Stomach (tissue), 9 donors: ENCODE measurements around the gene TMEM44. TPM values are rescaled to one million over a fixed set of nuclear protein-coding genes. Genes with fewer than 3 reads are reported as not detected.
A peak's percentile ranks its signal among the peaks of the same experiment; 100 is the strongest.

ENCODE experiments used
- DNase-seq, 2 donors: peaks; one replicate each; pipeline versions ENCODE4 v3.0.0 to v3.0.0-alpha.2; 2013 to 2019
- H3K27ac ChIP-seq, 5 donors: fragments of 200-600 bp in 4 of 5; sonication (generic) in 4 of 5; one replicate each; pipeline ENCODE4 v1.5.1; 2013 to 2019; ENCODE audit warnings: mild to moderate bottlenecking in 1 of 5, moderate library complexity in 1 of 5
- H3K27me3 ChIP-seq, 3 donors: fragments of 200-600 bp; sonication (generic); one replicate each; pipeline ENCODE4 v1.5.1; 2017 to 2019; ENCODE audit warnings: mixed run types in 1 of 3
- H3K36me3 ChIP-seq, 4 donors: fragments of 200-600 bp; sonication (generic); 1 replicate in 3 of 4; 2 replicates in 1 of 4; pipeline ENCODE4 v1.5.1; 2016 to 2019
- H3K4me1 ChIP-seq, 4 donors: fragments of 200-600 bp; sonication (generic); one replicate each; pipeline ENCODE4 v1.5.1; 2016 to 2019
- H3K4me3 ChIP-seq, 4 donors: fragments of 200-600 bp; sonication (generic) in 3 of 4; one replicate each; pipeline ENCODE4 v1.5.1; 2016 to 2019; ENCODE audit warnings: mild to moderate bottlenecking in 1 of 4
- H3K9me3 ChIP-seq, 4 donors: fragments of 200-600 bp; sonication (generic); one replicate each; pipeline ENCODE4 v1.5.1; 2016 to 2019
- EP300 ChIP-seq: sonication (generic); formaldehyde crosslinking; IDR thresholded peaks from one replicate; pipeline ENCODE4 v1.6.1; 2017; ENCODE audit warnings: antibody characterized with exemption
- POLR2A ChIP-seq, 4 donors: fragments of 450-650 bp; IDR thresholded peaks; one replicate each; pipeline ENCODE4 v1.6.1; 2016; ENCODE audit warnings: antibody characterized with exemption in 4 of 4, control low read depth in 2 of 4, mild to moderate bottlenecking in 1 of 4, moderate library complexity in 1 of 4
- POLR2AphosphoS5 ChIP-seq, 3 donors: sonication (generic); formaldehyde crosslinking; IDR thresholded peaks; one replicate each; pipeline ENCODE4 v1.6.1; 2016; ENCODE audit warnings: antibody characterized with exemption in 3 of 3
- WGBS, 5 donors: extraction: QIAGEN DNeasy Blood & Tissue Kit in 3 of 5; methylation state at CpG; one replicate each; pipeline versions ENCODE4 v1.1.5 to v1.1.7; 2013 to 2018; 5-methylcytosine and 5-hydroxymethylcytosine counted together
- intact Hi-C: fragments of 100-400 bp; cut with DNase I; formaldehyde crosslinking; loops from one replicate; pipeline ENCODE4 v1.15.1; 2023; ENCODE audit warnings: low total_unique reads
- polyA plus RNA-seq, 3 donors: library from polyadenylated mRNA; stranded (reverse); fragments of 200-250 nt; gene quantifications; one replicate each; pipeline ENCODE4 v1.2.3, GENCODE V29; 2013
- total RNA-seq, 5 donors: library from RNA; depleted of rRNA; stranded (reverse); fragments of >200 nt; gene quantifications; one replicate each; pipeline versions ENCODE4 v1.1.0 to v1.2.3, GENCODE V29; 2014 to 2016
- TF ChIP-seq, protein P1 (sequence below), 7 experiments: fragments of 450-650 bp in 4 of 7; fragments of 200-600 bp in 3 of 7; sonication (generic) in 3 of 7; IDR thresholded peaks; one replicate each; pipeline ENCODE4 v1.5.1; 2016 to 2019; ENCODE audit warnings: antibody characterized with exemption in 7 of 7, control low read depth in 2 of 7, mild to moderate bottlenecking in 1 of 7
- donor health status: healthy with polysubstance abuse.
- donor health status: Bipolar disorder and iron deficiency.
- donor health status: healthy.

The TMEM44 gene
- total and polyA plus RNA-seq, 8 donors = 4.4 to 352 (median 9.4) TPM; not detected in 1

DNA sequence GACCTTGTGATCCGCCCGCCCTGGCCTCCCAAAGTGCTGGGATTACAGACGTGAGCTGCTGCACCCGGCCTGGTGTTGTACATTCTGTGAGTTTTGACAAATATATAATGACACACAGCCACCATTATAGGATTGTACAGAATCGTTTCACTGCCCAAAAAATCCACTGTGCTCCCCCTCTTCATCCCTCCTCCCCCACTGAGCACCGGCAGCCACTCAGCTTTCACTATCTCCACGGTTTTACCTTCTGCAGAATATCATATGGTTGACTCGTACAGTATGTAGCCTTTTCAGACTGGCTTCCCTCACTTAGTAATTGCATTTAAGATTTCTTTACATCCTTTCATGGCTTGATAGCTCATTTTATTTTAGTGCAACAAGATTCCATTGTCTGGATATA is 89.7 kb downstream of the TMEM44 start:
- Histone ChIP-seq H3K9me3 (no peaks in the 10 kb centered on the region), H3K36me3 (no peaks in the 10 kb centered on the region), H3K4me3 (no peak overlapping the region), H3K27me3 (no peaks in the 10 kb centered on the region), H3K4me1 (peaks cover 0 to 5% (median 2%) of the 10 kb centered on the region in 4 donors), H3K27ac (no peak overlapping the region)
- intact Hi-C loops = no loop called here
- 85 to 92% (median 91%) methylated on average over 8 of the region's 8 CpGs for WGBS, 5 donors
- TF ChIP-seq EP300 (no peak), POLR2A (IDR thresholded peaks at IDR 0.05) (no peak), POLR2AphosphoS5 (IDR thresholded peaks at IDR 0.05) (no peak)
- TF ChIP-seq, protein P1, sequence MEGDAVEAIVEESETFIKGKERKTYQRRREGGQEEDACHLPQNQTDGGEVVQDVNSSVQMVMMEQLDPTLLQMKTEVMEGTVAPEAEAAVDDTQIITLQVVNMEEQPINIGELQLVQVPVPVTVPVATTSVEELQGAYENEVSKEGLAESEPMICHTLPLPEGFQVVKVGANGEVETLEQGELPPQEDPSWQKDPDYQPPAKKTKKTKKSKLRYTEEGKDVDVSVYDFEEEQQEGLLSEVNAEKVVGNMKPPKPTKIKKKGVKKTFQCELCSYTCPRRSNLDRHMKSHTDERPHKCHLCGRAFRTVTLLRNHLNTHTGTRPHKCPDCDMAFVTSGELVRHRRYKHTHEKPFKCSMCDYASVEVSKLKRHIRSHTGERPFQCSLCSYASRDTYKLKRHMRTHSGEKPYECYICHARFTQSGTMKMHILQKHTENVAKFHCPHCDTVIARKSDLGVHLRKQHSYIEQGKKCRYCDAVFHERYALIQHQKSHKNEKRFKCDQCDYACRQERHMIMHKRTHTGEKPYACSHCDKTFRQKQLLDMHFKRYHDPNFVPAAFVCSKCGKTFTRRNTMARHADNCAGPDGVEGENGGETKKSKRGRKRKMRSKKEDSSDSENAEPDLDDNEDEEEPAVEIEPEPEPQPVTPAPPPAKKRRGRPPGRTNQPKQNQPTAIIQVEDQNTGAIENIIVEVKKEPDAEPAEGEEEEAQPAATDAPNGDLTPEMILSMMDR (IDR thresholded peaks at IDR 0.05) = no peak
- no peak for DNase-seq

DNA sequence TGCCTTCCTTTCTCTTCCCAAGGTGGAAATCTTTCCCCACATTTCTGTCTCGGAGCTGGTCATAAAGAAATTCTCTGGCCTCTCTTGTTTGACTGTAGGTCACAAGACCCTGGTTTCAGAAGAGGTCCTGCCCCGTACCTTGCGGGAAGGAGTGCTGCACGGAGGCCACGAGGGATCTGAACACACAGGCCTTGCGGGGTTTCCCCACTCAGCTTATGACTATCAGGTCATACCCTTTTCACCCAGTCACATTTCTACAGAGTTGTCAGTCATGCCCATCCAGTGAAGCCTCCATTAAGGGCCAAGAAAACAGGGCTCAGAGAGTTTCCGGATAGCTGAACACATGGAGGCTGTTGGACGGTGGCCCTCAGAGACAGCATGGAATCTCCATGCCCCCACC is 91.7 kb downstream of the TMEM44 start:
- H3K9me3 ChIP-seq = no peaks in the 10 kb centered on the region
- TF ChIP-seq, protein P1 (IDR thresholded peaks at IDR 0.05) = no peak
- no peak for TF ChIP-seq POLR2A (IDR thresholded peaks at IDR 0.05)
- TF ChIP-seq POLR2AphosphoS5 (IDR thresholded peaks at IDR 0.05) = no peak
- no peak for TF ChIP-seq EP300
- H3K4me1 ChIP-seq = peaks cover 8 to 22% (median 15%) of the 10 kb centered on the region in 4 donors
- no peak overlapping the region for H3K4me3 ChIP-seq
- intact Hi-C loops = no loop called here
- no peaks in the 10 kb centered on the region for H3K27me3 ChIP-seq
- WGBS, 5 donors = 90 to 97% (median 92%) methylated on average over 8 of the region's 8 CpGs
- H3K36me3 ChIP-seq = no peaks in the 10 kb centered on the region
- no peak for DNase-seq
- H3K27ac ChIP-seq = no peak overlapping the region

DNA sequence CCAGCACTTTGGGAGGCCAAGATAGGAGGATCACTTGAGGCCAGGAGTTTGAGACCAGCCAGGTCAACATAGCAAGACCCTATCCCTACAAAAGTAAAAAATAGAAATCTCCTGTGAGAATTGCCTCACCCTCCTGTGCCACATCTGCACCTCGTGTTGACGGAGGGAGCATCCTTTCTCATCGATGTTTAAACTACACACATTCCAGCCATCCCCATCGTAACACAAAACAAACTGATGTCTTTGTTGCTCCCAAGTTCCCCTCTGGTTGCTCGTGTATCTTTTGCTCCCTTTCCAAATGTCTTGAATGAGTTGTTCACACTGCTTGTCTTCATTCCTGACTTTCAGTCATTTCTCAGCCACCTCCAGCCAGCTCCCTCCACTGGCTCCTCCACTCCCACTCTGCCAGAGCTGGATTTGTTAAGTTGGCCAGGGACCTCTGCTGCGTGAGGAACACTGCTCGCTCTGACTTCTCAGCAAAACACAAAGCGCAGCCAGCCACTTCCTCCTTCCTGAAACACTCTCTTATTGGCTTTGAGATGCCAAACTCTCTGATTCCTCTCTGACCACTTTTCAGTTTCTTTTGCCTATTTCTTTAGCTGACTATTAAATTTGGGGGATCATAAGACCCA is 92.8 kb downstream of the TMEM44 start:
- DNase-seq = peak; percentile 38 to 55
- H3K27ac ChIP-seq = peak overlapping the region in 1 of 5 donors; percentile 9

DNA sequence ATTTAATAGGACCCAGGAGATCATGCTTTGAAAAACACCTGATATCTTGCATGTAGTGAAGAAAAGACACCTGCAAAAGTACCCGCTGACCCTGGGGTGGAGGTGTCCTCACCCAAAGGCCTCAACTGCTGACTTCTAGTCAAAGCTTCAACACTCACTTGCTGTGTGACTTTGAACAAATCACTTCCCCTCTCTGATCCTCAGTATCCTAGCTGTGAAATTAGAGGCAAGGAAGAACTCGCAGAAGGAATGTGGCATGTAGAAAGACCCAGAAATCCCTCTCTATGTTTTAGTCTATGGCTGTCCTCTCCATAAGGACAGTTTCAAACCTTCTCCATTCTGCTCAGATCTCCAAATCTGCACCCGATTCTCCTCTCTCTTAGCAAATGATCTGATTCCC is 93.7 kb downstream of the TMEM44 start:
- no peaks in the 10 kb centered on the region for H3K36me3 ChIP-seq
- 95 to 98% (median 98%) methylated on average over 3 of the region's 3 CpGs for WGBS, 5 donors
- H3K4me3 ChIP-seq = no peak overlapping the region
- H3K9me3 ChIP-seq = peaks cover 0 to 5% (median under 1%) of the 10 kb centered on the region in 4 donors
- no peaks in the 10 kb centered on the region for H3K27me3 ChIP-seq
- H3K4me1 ChIP-seq = peaks cover 8 to 27% (median 16%) of the 10 kb centered on the region in 4 donors
- intact Hi-C loops = no loop called here
- no peak for DNase-seq
- TF ChIP-seq POLR2A (IDR thresholded peaks at IDR 0.05) (no peak), POLR2AphosphoS5 (IDR thresholded peaks at IDR 0.05) (no peak), EP300 (no peak)
- TF ChIP-seq, protein P1 (IDR thresholded peaks at IDR 0.05) = no peak
- no peak overlapping the region for H3K27ac ChIP-seq

More for the DNA sequence above, 92.8 kb downstream of the TMEM44 start:
- 38 to 60% (median 59%) methylated on average over 8 of the region's 8 CpGs for WGBS, 5 donors
- intact Hi-C loops = no loop called here
- TF ChIP-seq, protein P1 (IDR thresholded peaks at IDR 0.05) = no peak
- TF ChIP-seq POLR2AphosphoS5 (IDR thresholded peaks at IDR 0.05) = no peak
- no peak for TF ChIP-seq EP300
- no peak for TF ChIP-seq POLR2A (IDR thresholded peaks at IDR 0.05)
- H3K4me1 ChIP-seq = peaks cover 8 to 27% (median 16%) of the 10 kb centered on the region in 4 donors
- H3K9me3 ChIP-seq = no peaks in the 10 kb centered on the region
- no peaks in the 10 kb centered on the region for H3K27me3 ChIP-seq
- H3K4me3 ChIP-seq = no peak overlapping the region
- no peaks in the 10 kb centered on the region for H3K36me3 ChIP-seq
